Activated B cell treated with CpG ODN at 0.5 μM for 24 hours (primary cell): Measurements from ENCODE around the gene KIF7. TPM values are rescaled to one million over a fixed set of nuclear protein-coding genes. Genes with fewer than 3 reads are reported as not detected.

Source experiments
- ATAC-seq: fragments of 200-7000 bp; cut with Tn5 transposase; one replicate; pipeline ENCODE4 v1.10.0; 2021; ENCODE audit warnings: low read depth, mild to moderate bottlenecking, moderate library complexity
- CTCF ChIA-PET: fragments of 350-600 bp; sonication (Branson Sonifier 250); formaldehyde crosslinking; loops from one replicate; lab custom pipeline; 2021; ENCODE audit warnings: antibody characterized with exemption; lab: Charles Lee
- POLR2A ChIA-PET: fragments of 350-600 bp; sonication (Branson Sonifier 250); formaldehyde crosslinking; loops from one replicate; lab custom pipeline; 2021; ENCODE audit warnings: antibody characterized with exemption; lab: Charles Lee
- DNase-seq: peaks from one replicate; pipeline ENCODE4 v3.0.0; 2022
- H3K27ac Mint-ChIP-seq: one replicate; pipeline ENCODE4 v1.8.0; 2020; ENCODE audit warnings: mixed read lengths
- H3K27me3 Mint-ChIP-seq: one replicate; pipeline ENCODE4 v1.8.0; 2021; ENCODE audit warnings: mixed read lengths
- H3K36me3 Mint-ChIP-seq: one replicate; pipeline ENCODE4 v1.8.0; 2021; ENCODE audit warnings: low read depth, mixed read lengths
- H3K4me1 Mint-ChIP-seq: one replicate; pipeline ENCODE4 v1.8.0; 2021; ENCODE audit warnings: mixed read lengths
- H3K4me3 Mint-ChIP-seq: one replicate; pipeline ENCODE4 v1.8.0; 2020; ENCODE audit warnings: mild to moderate bottlenecking, mixed read lengths
- H3K9me3 Mint-ChIP-seq: one replicate; pipeline ENCODE4 v1.8.0; 2020; ENCODE audit warnings: mixed read lengths
- CTCF ChIP-seq: fragments of 200-600 bp; IDR thresholded peaks from one replicate; pipeline ENCODE4 v1.8.0; 2022; ENCODE audit warnings: antibody characterized with exemption, mild to moderate bottlenecking
- intact Hi-C: fragments of 100-400 bp; cut with micrococcal nuclease; formaldehyde crosslinking; loops from one replicate; pipeline ENCODE4 v1.15.1; 2024
- total RNA-seq: library from RNA; stranded (reverse); gene quantifications from 2 replicates; pipeline ENCODE4 v1.2.3, GENCODE V29; 2022

The KIF7 gene
- total RNA-seq, 1 donor from 2014 or later, result 0.44 TPM

GRCh38 chr15:89615135-89615534 lies 40.1 kb downstream of the KIF7 start:
- Mint-ChIP-seq H3K27me3 (no peaks in the 10 kb centered on the region), H3K9me3 (peaks cover 23% of the 10 kb centered on the region), H3K27ac (no peak overlapping the region), H3K4me1 (no peaks in the 10 kb centered on the region), H3K4me3 (no peak overlapping the region), H3K36me3 (peaks cover 6% of the 10 kb centered on the region)
- ATAC-seq, result no peak
- intact Hi-C loops, result no loop called here
- ChIA-PET POLR2A (no interaction called here), CTCF (no interaction called here)
- DNase-seq, result no peak
- no peak for TF ChIP-seq CTCF

GRCh38 chr15:89614164-89614563 lies 41.1 kb downstream of the KIF7 start:
- no peak overlapping the region for H3K4me3 Mint-ChIP-seq
- intact Hi-C loops, result no loop called here
- H3K27ac Mint-ChIP-seq, result no peak overlapping the region
- ChIA-PET POLR2A (no interaction called here), CTCF (no interaction called here)
- H3K27me3 Mint-ChIP-seq, result no peaks in the 10 kb centered on the region
- DNase-seq, result no peak
- no peak for TF ChIP-seq CTCF
- peaks cover 6% of the 10 kb centered on the region for H3K36me3 Mint-ChIP-seq
- ATAC-seq, result no peak
- H3K9me3 Mint-ChIP-seq, result peaks cover 23% of the 10 kb centered on the region
- no peaks in the 10 kb centered on the region for H3K4me1 Mint-ChIP-seq

- ChIA-PET CTCF (no interaction called here), POLR2A (no interaction called here)
- Mint-ChIP-seq H3K4me3 (no peak overlapping the region), H3K27me3 (no peaks in the 10 kb centered on the region), H3K9me3 (peaks cover 23% of the 10 kb centered on the region), H3K36me3 (peaks cover 6% of the 10 kb centered on the region), H3K4me1 (no peaks in the 10 kb centered on the region), H3K27ac (no peak overlapping the region)
- no peak for TF ChIP-seq CTCF
- ATAC-seq (no peak), DNase-seq (no peak)
- intact Hi-C loops, result no loop called here
Observed at GRCh38 chr15:89613031-89613430, 42.2 kb downstream of the KIF7 start.

- H3K27me3 Mint-ChIP-seq, result no peaks in the 10 kb centered on the region
- DNase-seq (no peak), ATAC-seq (no peak)
- POLR2A ChIA-PET, result interaction anchor here (0.6 to 1.0 kb wide), 2 partner anchors 9 to 990 kb away, joined by 3 read pairs; no protein-coding TSS in a partner anchor
- peaks cover 23% of the 10 kb centered on the region for H3K9me3 Mint-ChIP-seq
- no peak overlapping the region for H3K4me3 Mint-ChIP-seq
- H3K4me1 Mint-ChIP-seq, result no peaks in the 10 kb centered on the region
- peaks cover 6% of the 10 kb centered on the region for H3K36me3 Mint-ChIP-seq
- intact Hi-C loops, result no loop called here
- CTCF ChIA-PET, result no interaction called here
- no peak for TF ChIP-seq CTCF
- H3K27ac Mint-ChIP-seq, result no peak overlapping the region
Observed at GRCh38 chr15:89611317-89611716, 44.0 kb downstream of the KIF7 start.

GRCh38 chr15:89599021-89599420 lies 56.2 kb downstream of the KIF7 start:
- Mint-ChIP-seq H3K9me3 (no peaks in the 10 kb centered on the region), H3K4me1 (no peaks in the 10 kb centered on the region), H3K4me3 (no peak overlapping the region), H3K27me3 (no peaks in the 10 kb centered on the region), H3K27ac (no peak overlapping the region), H3K36me3 (no peaks in the 10 kb centered on the region)
- no peak for TF ChIP-seq CTCF
- POLR2A ChIA-PET, result no interaction called here
- no peak for DNase-seq
- ATAC-seq, result no peak
- intact Hi-C loops, result no loop called here
- CTCF ChIA-PET, result no interaction called here
